GM19468 (cell line): ENCODE data around the gene DCHS1.

Experiments used
- ATAC-seq: cut with Tn5 transposase; IDR thresholded peaks from one replicate; pipeline ENCODE4 v1.9.1; 2021; ENCODE audit warnings: mild to moderate bottlenecking, moderate library complexity, moderate number of reproducible peaks; ENCODE audit not compliant: unreplicated experiment; ENCODE audit errors: extremely low read depth

The DCHS1 gene

DNA sequence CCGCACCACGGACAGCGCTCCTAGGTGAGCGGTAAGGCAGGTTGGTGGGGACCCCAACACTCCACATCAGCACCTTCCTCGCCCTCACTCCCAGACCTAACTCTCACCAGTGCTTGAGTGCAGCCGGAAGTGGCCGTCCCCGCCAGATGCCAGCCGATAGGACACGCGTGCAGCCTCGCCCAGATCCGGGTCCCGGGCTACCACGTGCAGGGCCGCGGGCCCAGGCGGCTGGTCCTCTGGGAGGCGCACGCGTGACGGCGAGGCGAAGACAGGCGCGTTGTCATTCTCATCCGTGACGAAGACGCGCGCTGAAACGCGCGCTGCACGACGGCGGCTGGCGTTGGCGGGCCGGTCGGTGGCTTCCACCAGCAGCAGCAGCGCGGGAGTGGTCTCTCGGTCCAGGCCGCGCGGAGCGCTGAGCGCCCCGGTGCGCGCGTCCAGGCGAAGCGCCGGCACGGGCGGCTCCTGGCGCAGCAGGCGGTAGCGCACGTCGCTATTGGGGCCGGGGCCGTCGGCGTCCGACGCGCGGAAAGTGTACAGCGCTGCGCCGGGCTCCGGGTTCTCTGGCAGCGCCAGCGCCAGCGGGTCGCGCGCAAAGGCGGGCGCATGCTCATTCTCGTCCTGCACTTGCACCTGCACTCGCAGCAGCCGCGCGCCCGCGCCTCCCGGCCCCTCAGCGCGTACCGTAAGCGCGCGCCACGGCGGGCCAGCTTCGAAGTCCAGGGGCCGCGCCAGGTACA is 25.5 kb downstream of the DCHS1 start:
- no peak for ATAC-seq

DNA sequence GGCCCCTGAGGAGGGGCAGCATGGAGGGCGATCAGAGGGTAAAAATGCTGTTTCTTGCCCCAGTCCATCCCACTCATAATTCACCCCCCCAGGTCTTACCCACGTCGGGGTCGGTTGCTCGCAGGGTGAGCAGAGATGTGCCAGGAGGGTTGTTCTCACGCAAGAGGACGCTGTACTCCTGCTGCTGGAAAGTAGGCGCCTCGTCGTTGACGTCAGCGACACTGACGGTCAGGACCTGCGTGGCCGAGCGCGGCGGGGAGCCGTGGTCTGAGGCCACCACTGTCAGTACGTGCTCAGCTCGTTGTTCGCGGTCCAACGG is 26.1 kb downstream of the DCHS1 start:
- no peak for ATAC-seq

DNA sequence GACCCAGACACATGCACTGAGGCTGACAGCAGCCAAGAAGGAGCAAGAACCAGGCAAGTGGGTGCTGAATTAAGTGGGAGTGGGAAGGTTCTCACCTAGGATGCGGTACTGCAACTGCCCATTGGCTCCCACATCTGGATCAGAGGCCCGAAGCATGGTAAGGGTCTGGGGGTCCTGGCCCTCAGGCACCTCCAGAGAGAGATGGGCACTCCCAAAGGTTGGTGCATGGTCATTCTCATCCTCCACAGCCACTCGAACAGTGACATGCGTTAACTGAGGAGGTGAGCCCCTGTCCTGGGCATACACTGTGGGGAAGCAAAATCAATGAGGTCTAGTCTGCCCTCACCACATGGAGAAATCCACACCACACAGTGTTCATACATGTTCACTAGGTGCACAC is 27.1 kb downstream of the DCHS1 start:
- no peak for ATAC-seq

DNA sequence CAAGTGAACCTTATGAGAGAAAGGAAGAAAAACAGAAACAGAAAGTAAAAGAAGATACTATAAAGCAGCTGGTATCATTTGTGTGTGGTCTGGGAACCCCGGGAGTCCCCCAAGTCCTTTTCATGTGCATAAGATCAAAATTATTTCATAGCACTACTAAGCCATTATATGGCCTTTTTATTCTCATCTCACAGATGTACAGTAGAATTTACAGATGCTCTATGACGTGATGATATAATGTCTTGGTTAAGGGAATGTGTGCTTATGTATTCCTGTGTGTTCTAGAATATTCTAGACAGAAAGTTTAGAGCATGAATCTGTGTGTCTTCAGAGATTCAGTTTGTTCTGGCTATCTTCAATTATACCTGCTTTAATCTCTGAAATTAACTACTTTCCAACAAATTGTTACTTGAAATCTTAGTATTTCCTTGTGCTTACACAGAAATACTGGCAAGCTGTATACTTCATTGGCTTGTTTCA is 27.8 kb downstream of the DCHS1 start:
- peak; percentile 43 for ATAC-seq

DNA sequence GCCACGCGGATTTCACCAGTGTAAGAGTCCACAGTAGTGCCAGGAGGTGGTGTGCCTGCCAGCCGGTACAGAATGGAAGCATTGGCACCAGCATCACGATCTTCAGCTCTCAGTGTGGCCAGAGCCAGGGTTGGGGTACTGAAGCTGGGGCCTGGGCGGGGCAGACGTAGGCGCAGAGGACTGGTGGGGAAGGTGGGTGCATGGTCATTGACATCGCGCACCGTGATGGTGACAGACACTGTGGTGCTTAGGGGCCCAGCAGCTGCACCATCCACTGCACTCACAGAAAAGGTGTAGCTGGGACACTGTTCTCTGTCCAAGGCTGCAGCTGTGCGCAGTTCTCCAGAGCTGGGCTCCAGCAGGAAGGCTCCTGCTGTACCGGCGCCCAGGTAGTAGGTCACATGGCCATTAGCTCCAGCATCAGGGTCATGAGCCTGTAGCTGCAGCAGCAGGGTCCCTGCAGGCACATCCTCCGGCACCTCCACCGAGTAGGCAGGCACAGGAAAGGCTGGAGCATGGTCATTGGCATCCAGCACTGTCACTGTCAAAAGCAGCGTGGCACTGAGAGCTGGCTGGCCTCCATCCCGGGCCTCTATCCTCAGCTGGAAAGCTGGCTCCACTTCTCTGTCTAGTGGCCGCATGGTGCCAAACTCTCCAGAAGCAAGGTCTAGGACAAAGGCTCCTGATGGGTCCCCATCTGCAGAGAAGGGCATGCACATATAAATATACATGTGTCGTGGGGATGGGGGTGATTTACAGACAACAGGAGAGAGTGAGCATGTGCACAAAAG is 28.4 kb downstream of the DCHS1 start:
- ATAC-seq, result no peak

DNA sequence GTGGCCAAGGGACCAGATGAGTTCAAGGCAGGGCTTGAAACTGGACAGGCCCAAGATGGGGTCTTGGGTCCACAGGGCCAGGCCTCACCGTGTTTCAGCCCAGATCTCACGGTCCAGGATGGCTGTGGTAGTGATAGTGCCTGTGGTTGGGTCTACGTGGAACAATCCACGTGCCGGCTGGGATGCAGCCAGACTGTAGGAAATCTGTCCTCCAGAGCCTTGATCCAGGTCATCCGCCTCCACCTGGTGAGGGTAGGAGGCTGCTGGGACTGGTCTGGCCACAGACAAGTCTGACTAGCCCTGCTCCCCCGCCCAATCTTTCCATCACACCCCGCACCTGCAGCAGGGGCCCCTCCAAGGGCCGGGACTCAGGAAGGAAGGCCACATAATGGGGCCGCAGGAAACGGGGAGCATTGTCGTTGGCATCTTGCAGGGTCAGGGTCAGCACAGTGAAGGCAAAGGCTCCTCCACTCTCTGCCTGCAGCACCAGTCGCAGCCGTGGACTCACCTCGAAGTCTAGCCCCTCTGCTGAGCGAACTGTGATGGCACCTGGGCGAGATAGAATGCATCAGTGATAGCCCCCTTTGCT is 29.7 kb downstream of the DCHS1 start:
- no peak for ATAC-seq

DNA sequence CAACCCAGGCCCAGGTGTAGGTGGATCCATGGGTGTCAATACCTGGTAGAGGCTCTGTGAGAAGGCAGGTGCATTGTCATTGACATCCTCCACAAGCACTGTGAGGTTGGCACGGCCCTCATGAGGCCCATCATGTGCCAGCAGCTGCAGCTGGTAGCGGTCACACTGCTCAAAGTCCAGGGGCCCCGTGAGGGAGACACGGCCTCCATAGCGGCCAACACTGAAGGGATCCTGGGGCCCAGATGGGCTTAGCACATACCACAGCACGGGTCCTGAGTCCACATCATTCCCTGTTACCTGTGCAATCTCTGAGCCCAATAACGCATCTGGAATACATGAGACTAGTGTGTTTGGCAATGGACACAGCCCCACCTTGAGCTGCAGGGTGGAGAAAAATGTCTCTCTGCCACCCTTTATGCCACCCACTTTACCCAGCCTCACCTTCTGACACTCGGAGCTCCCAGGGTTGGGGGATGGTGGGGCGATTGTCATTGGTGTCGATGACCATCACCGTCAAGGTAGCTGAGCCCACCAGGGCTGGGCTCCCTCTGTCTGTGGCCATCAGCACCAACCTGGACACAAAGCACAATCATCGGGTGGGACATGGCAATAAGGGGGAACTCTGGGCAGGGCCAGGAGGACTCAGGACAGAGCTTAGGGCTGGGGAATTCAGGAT is 30.3 kb downstream of the DCHS1 start:
- ATAC-seq, result no peak

DNA sequence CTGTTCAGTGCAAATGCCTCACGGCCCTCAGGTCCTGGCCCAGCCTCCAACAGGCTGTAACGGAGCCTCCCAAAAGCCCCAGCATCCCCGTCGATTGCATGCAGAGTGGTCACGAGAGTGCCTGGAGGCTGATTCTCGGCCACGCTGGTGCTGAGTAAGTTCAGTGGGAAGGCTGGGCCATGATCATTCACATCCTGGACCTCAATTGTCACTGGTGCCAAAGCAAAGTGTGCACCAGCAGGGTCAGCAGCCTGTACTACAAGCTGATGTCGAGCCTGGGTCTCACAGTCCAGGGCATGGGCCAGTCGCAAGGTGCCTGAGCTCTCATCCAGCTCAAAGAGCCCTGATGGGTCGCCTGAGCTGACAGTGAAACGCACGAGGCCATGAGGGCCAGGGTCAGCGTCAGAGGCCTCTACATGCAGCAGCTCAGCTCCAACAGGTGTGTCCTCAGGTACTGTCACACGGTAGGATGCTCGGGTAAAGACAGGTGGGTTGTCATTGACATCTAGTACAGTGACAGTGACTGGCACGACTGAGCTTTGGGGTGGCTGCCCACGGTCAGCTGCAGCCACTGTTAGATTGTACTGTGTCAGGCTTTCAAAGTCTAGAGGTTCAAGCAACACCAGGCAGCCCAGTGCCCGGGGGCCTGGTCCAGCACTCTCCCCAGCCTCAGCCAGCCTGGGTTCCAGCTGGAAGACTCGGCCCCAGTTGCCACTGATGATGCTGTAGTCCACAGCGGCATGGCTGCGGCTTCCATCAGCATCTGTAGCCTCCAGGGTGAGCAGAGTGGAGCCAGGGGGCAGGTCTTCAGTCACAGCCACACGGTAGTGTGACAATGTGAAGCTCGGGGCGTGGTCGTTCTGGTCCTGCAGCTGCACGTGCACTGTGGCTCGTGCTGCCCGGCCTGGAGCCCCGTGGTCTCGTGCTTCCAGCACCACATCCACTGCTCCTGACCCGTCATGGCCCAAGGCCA is 31.9 kb downstream of the DCHS1 start:
- ATAC-seq, result no peak

DNA sequence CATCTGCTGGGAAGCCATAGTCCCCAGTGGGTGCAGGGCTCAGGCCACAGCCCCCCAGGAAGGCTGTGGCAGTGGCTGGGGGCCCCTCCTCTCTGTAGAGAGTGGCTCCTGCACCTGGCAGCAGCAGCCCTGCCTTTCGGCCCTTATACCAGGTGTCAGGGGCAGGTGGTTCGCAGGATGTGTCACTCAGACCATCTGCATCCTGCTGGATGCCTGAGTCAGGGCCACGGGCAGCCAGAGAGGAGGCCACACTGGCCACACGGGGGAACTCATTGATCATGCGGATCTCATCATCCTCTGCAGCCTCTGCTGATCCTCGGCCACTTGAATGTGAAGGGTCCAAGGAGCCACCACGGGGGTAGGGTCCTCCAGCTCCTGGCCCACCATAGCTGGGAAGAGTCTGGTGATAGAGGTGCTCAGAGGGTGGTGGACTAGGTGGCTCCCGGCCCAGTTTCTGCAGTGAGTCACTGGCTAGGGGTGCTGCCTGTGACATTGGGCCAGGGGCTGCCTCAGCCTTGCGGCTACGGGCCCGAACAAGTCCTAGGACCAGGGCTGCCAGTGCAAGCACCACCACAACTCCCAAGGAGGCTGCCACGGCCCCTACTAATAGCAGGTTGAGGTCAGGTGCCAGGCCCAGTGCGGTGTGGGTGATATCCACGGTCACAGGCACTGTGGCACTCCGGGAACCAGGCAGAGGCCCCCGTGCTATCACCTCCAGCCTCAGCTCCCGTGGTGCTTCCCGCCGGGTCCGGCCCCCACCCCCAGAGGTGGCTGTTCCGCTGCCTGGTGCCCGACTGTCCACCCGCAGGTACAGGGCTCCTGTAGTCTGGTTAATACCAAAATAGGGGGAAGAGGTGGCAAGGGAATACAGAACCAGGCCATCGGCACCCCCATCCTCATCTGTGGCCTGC is 33.1 kb downstream of the DCHS1 start:
- no peak for ATAC-seq

DNA sequence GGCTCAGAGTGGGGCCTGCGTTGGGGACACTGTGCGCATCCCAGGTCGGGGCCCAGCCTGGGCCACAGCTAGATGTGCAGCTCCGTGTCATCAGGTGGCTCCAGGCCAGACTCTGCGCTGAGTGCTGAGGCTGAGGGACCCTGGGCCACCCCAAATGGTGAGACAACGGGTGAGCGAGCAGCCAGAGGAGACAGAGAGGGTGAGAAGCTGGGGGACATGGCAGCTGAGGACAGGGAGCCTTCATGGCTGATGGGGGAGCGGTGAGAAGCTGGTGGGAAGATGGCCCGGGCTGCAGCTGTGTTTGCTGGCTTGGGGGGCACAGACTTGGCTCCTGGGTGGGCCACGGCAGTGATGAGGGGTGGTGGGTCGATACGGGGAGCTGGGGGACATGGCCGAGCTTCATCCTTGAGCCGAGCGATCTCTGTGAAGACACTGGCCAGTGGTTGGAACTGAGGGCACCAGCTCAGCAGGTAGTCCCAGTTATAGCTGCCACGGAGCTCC is 33.8 kb downstream of the DCHS1 start:
- no peak for ATAC-seq

DNA sequence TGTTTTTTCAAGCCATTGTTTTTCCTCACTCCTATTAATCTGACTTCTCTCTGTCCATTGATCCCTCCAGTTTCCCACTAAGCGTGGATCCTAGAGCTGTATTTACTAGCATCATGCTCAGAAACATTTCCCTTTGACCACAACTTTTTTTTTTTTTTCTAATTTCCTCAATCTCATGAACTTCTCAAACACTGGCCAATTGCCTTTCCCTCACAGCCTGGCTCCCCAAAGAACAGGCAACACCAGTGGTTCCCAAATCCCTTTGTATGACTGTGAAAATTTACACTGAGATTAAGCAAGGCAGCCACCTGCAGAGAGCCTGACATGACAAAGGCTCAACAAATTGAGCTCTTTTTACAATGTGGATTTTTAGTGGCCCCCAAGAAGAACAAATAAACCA is 35.0 kb downstream of the DCHS1 start:
- ATAC-seq, result no peak

DNA sequence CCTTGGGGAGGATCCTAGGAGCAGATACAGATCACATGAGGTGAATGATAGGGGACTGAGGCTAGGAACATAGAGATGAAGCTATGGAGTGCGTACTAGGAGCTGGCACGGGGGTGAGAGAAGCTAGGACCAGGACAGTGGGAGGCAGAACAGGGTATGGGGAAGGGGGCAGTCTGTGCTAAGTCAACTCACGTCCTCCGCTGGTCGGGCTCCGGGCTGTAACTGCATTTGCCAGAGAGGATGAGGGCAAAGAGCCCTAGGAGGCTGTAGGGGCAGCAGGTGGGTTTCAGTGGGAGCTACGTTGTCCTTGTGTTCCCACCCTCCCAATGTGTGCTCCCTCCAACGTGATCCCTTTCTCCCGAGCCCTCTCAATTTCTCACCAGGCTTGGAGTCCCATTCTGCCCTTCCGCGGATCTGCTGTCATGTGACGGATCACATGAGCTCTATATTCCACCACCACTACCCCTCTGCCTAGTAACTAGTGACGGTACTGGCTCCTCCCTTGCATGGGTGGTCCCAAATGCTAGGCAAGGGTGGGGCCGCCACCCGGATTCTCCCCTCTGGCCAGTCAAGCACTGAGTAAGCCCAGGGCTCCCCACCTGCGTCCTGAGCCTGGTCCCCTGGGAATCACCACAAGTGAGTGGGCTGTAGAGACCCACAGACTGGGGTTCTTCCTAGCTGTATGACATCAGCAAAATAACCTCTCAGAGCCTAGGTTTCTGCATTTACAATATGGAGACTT is 36.4 kb downstream of the DCHS1 start, which contains the start of gene TPP1:
Gene TPP1, minus strand, starts transcription at position 419 of the 742 bp plus-strand sequence. Its CDS starts 22 bp downstream, at position 397.
- peak; percentile 99 for ATAC-seq

DNA sequence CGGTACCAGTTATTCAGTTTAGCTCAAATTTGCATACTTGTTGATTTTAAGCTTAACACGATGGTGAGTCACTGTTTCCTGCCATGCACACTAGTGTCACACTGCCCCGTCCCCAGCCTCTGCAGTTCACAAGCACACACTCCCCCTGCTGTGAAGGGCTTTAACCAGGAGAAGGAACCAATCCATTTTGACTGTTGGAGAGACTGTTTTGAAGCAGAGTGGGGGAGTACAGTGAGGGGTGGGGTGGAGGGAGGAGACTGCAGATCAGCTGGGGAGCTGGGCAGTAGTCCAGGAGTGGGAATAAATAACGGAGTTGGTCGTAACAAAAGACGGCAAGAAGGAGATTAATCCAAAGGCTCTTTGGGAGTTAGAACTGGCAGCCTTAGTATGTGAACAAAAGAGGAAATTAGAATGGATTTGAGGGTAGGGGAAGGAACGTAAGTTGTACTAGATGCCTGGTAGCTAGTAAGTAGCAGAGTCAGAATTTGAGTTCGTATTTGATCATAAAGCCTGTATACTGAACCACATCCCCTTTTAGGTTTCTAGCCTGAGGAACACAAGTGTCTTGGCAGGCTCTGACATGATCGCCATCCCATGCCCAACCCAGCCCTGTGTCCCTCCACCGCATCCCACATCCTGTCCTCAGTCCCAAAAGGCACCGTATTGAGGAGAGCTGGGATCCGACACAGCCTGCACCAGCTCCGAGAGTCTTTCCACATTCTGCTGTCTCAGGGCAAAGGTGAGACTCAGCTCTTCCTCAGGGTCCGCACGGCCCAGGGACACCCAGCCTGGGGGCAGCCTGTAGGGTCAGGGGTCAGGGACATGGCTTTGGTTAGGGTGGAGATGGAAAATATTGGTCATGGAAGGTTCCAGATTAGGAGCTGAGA is 37.2 kb downstream of the DCHS1 start:
- no peak for ATAC-seq

DNA sequence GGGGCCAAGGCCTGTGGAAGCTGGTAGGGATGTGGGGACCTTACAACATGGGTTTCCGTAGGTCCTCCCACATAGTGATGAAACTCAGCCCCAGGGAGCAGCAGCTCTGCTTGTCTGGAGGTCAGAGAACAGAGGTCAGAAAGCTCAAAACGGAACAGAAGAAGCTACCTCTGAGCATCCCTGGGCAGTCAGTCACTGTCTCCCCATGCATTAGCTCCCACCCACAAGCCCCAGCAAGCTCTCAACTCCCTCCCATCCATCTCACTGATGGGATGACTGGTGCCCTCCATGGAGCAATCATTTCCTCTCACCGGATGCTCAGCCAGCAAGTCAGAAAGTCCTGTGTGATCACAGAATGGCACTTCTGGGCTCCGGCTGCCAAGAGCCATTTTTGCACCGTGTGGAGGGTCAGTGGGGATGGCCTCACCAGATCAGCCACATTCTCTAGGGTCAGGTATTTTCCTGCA is 38.3 kb downstream of the DCHS1 start:
- no peak for ATAC-seq

DNA sequence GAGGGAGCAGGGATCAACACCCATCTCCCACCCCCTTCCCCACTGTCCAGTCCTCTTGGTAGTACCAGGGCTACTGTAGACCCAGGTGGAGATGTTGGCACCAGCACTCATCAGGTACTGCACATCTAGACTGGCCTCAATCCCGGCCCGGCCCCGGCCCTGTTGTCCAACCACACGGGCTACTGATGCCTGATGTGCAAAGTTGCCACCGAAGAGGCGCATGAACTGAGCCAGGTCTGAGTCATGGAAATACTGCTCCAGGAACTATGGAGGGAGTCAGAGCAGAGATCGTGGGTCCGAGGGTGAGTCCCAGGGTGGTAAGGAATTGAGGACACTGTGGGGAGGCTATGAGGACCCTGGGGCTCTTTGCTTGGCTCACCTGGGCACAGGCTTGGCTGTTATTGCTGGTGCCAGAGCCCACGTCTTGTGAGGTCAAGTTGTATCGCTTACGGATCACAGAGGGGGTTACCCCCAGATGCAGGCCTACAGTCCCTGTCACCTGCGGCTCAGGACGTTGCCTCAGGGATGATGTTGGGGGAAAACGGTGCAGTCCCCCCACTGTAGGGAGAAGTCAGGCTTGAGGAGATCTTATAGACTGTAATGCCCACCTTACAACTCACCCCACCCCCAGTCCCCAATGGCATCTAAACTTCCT is 38.9 kb downstream of the DCHS1 start:
- ATAC-seq, result no peak
